OCI-LY7 (cell line): ENCODE results near the gene LMX1B. TPM values are rescaled to one million over a fixed set of nuclear protein-coding genes. Genes with fewer than 3 reads are reported as not detected.

Source experiments
- BruUV-seq: library from RNA; stranded (reverse); fragments of 400-500 nt; replicated peaks from 2 replicates; lab custom pipeline; 2021; lab: Mats Ljungman, UMichigan
- CTCF ChIA-PET: fragments of 300-600 bp; sonication (Branson Sonifier 250); formaldehyde crosslinking; loops from one replicate; lab custom pipeline; 2022; ENCODE audit warnings: antibody characterized with exemption; ENCODE audit not compliant: unreplicated experiment; lab: Charles Lee
- POLR2A ChIA-PET: fragments of 300-600 bp; sonication (Branson Sonifier 250); formaldehyde crosslinking; loops from one replicate; lab custom pipeline; 2022; ENCODE audit warnings: antibody characterized with exemption; lab: Charles Lee
- DNase-seq: peaks from one replicate; pipeline ENCODE4 v3.0.0-alpha.2; 2015; ENCODE audit warnings: low spot score
- H2AFZ ChIP-seq: fragments of 200-600 bp; sonication (generic), shearing (Covaris generic); 2 replicates; pipeline ENCODE4 v1.6.1; 2014; ENCODE audit warnings: mild to moderate bottlenecking, antibody characterized with exemption, low read length, moderate library complexity
- H3K27ac ChIP-seq: fragments of 200-600 bp; sonication (generic); 2 replicates; pipeline ENCODE4 v1.5.1; 2014; ENCODE audit warnings: mixed run types, low read depth, mild to moderate bottlenecking, moderate library complexity, low read length, inconsistent platforms; ENCODE audit not compliant: poor library complexity, severe bottlenecking
- H3K36me3 ChIP-seq: fragments of 200-600 bp; sonication (generic); 2 replicates; pipeline ENCODE4 v1.6.1; 2014; ENCODE audit warnings: mild to moderate bottlenecking, antibody characterized with exemption, low read length, moderate library complexity, mixed read lengths; ENCODE audit not compliant: insufficient read depth
- H3K4me1 ChIP-seq: fragments of 200-600 bp; sonication (generic); 2 replicates; pipeline ENCODE4 v1.5.1; 2014; ENCODE audit warnings: mild to moderate bottlenecking, low read length; ENCODE audit not compliant: insufficient read depth, poor library complexity, severe bottlenecking
- H3K4me2 ChIP-seq: fragments of 200-600 bp; sonication (generic); 2 replicates; pipeline ENCODE4 v1.6.1; 2014; ENCODE audit warnings: mild to moderate bottlenecking, low read length
- H3K4me3 ChIP-seq: fragments of 200-600 bp; sonication (generic); 2 replicates; pipeline ENCODE4 v1.5.1; 2014; ENCODE audit warnings: mild to moderate bottlenecking, low read depth, low read length; ENCODE audit not compliant: poor library complexity, severe bottlenecking
- H3K79me2 ChIP-seq: fragments of 200-600 bp; sonication (generic); 2 replicates; pipeline ENCODE4 v1.6.1; 2016; ENCODE audit warnings: low read depth, mild to moderate bottlenecking, low read length, moderate library complexity, mixed read lengths; ENCODE audit not compliant: insufficient read depth
- H3K9me2 ChIP-seq: fragments of 200-600 bp; sonication (generic); 2 replicates; pipeline ENCODE4 v1.6.1; 2016; ENCODE audit warnings: mild to moderate bottlenecking, low read length, mixed read lengths; ENCODE audit not compliant: insufficient read depth
- H3K9me3 ChIP-seq: fragments of 200-600 bp; sonication (generic); 2 replicates; pipeline ENCODE4 v1.6.1; 2014; ENCODE audit warnings: mild to moderate bottlenecking, mixed run types, low read length, mixed read lengths
- H4K20me1 ChIP-seq: fragments of 200-600 bp; sonication (generic); 2 replicates; pipeline ENCODE4 v1.6.1; 2014; ENCODE audit warnings: mild to moderate bottlenecking, antibody characterized with exemption, low read length, moderate library complexity, mixed read lengths; ENCODE audit not compliant: insufficient read depth
- EZH2phosphoT487 ChIP-seq: fragments of 200-600 bp; sonication (generic); IDR thresholded peaks from 2 replicates; pipeline ENCODE4 v1.6.1; 2018; ENCODE audit warnings: low read depth, borderline replicate concordance, mild to moderate bottlenecking, mixed run types, antibody characterized with exemption, low read length, moderate library complexity, mixed read lengths
- intact Hi-C: fragments of 100-400 bp; cut with micrococcal nuclease; formaldehyde crosslinking; loops from one replicate; pipeline ENCODE4 v1.10.0; 2022; ENCODE audit not compliant: unreplicated experiment
- total RNA-seq, 2 experiments: library from RNA; depleted of rRNA in 1 of 2; stranded (reverse); fragments of >200 nt in 1 of 2; shearing (Covaris generic) in 1 of 2; gene quantifications; 2 replicates each; pipeline ENCODE4 v1.2.3, GENCODE V29; 2014 to 2022
- TF ChIP-seq, protein P1 (sequence below): fragments of 200-600 bp; sonication (generic); conservative IDR thresholded peaks from 2 replicates; pipeline ENCODE4 v1.5.1; 2014; ENCODE audit warnings: mild to moderate bottlenecking, antibody characterized with exemption, low read length, moderate library complexity, mixed read lengths

LMX1B gene
- total RNA-seq, 2 experiments from 2014 or later, result not detected

GRCh38 chr9:126641118-126641851 is 27.6 kb downstream of the LMX1B start:
- ChIA-PET CTCF (no interaction called here), POLR2A (interaction anchor here (0.5 kb wide), 1 partner anchor 57 kb away, joined by 5 read pairs; no protein-coding TSS in a partner anchor)
- Histone ChIP-seq H3K4me1 (no peaks in the 10 kb centered on the region), H3K79me2 (no peaks in the 10 kb centered on the region), H4K20me1 (no peaks in the 10 kb centered on the region), H3K36me3 (no peaks in the 10 kb centered on the region), H3K9me3 (no peaks in the 10 kb centered on the region), H3K9me2 (no peaks in the 10 kb centered on the region), H3K4me3 (no peak overlapping the region), H2AFZ (no peak overlapping the region), H3K4me2 (no peak overlapping the region), H3K27ac (no peak overlapping the region)
- intact Hi-C loops, result no loop called here
- BruUV-seq, result no TSS peak
- DNase-seq, result no peak
- no peak for TF ChIP-seq EZH2phosphoT487
- TF ChIP-seq, protein P1, sequence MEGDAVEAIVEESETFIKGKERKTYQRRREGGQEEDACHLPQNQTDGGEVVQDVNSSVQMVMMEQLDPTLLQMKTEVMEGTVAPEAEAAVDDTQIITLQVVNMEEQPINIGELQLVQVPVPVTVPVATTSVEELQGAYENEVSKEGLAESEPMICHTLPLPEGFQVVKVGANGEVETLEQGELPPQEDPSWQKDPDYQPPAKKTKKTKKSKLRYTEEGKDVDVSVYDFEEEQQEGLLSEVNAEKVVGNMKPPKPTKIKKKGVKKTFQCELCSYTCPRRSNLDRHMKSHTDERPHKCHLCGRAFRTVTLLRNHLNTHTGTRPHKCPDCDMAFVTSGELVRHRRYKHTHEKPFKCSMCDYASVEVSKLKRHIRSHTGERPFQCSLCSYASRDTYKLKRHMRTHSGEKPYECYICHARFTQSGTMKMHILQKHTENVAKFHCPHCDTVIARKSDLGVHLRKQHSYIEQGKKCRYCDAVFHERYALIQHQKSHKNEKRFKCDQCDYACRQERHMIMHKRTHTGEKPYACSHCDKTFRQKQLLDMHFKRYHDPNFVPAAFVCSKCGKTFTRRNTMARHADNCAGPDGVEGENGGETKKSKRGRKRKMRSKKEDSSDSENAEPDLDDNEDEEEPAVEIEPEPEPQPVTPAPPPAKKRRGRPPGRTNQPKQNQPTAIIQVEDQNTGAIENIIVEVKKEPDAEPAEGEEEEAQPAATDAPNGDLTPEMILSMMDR, result no peak

DNA sequence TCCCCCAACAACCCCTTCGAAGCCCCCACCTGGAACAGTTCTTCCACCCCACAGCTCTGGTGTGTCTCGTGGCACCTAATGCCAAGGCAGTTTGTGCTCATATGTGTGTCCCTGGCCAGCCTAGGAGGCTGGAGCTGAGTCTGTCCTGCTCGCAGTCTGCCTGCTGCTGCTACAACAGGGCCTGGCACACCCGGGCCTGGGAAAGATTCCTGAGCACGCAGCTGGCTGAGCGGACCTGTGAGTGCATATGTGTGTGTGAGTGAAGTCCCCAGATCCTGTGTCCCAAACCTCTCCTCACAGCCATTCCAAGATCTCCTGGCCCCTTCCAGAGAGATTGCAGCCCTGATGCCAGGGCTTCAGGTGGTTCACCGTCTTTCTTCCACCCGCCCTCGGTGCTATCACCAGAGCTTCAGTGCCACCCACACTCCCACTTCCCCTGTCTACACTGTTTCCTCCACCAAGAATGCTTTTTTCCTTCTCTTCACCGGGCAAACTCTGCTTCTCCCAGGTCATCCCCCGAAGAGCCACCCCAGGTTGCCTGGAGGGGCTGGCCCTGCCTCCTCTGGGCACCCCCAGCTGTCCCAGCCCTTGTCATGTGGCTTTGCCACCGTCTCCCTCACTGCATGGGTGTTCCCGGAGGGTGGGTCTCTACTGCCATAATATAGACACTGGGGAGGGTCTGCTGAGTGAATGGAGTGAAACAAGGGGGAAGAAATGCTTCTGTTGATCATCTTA is 28.4 kb downstream of the LMX1B start:
- H3K79me2 ChIP-seq, result no peaks in the 10 kb centered on the region
- intact Hi-C loops, result no loop called here
- no peaks in the 10 kb centered on the region for H3K4me1 ChIP-seq
- CTCF ChIA-PET, result no interaction called here
- DNase-seq, result no peak
- H3K9me3 ChIP-seq, result no peaks in the 10 kb centered on the region
- H2AFZ ChIP-seq, result no peak overlapping the region
- no peak overlapping the region for H3K4me3 ChIP-seq
- no peaks in the 10 kb centered on the region for H3K9me2 ChIP-seq
- H3K36me3 ChIP-seq, result no peaks in the 10 kb centered on the region
- no TSS peak for BruUV-seq
- H4K20me1 ChIP-seq, result no peaks in the 10 kb centered on the region
- TF ChIP-seq, protein P1, result no peak
- TF ChIP-seq EZH2phosphoT487, result no peak
- H3K27ac ChIP-seq, result no peak overlapping the region
- H3K4me2 ChIP-seq, result no peak overlapping the region
- POLR2A ChIA-PET, result interaction anchor here (0.9 kb wide), 1 partner anchor 135 kb away, joined by 3 read pairs; no protein-coding TSS in a partner anchor

DNA sequence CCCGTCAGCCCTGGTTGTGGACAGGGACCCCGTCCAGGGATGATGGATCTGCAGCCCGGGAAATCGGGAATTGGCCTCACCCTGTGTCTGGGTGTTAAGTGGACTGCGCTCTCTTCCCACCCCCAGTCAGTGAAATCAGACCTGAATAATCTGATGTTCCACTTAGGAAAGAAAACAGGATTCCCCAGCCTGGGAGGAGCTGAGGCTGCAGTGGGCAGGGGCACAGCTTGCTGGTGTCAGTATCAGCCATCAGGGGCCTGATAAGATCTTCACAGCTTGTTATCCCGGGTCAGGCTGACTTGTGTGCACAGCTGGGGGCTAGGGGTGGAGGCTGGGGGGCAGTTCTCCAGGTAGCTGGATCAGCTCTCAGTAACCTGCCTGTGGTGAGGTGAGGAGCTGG is 29.1 kb downstream of the LMX1B start:
- Histone ChIP-seq H3K27ac (no peak overlapping the region), H3K4me1 (no peaks in the 10 kb centered on the region), H3K4me2 (no peak overlapping the region), H3K4me3 (no peak overlapping the region), H3K9me2 (no peaks in the 10 kb centered on the region), H3K9me3 (no peaks in the 10 kb centered on the region), H3K79me2 (no peaks in the 10 kb centered on the region), H3K36me3 (no peaks in the 10 kb centered on the region), H2AFZ (no peak overlapping the region), H4K20me1 (no peaks in the 10 kb centered on the region)
- POLR2A ChIA-PET, result interaction anchor here (0.9 kb wide), 1 partner anchor 136 kb away, joined by 3 read pairs; no protein-coding TSS in a partner anchor
- no peak for DNase-seq
- no TSS peak for BruUV-seq
- TF ChIP-seq, protein P1, result no peak
- no peak for TF ChIP-seq EZH2phosphoT487
- intact Hi-C loops, result no loop called here
- CTCF ChIA-PET, result no interaction called here
